BJ (cell line): ENCODE data around the gene UNC45B. TPM values are rescaled to one million over a fixed set of nuclear protein-coding genes. Genes with fewer than 3 reads are reported as not detected.
"Not testable (repeated sequence)": the region's sequence is repeated elsewhere in the genome, so short reads cannot be mapped to it uniquely, and the experiment has no call there.

Source experiments
- CTCF ChIA-PET: fragments of 350-600 bp; formaldehyde crosslinking; extraction: SDS; loops from one replicate; lab custom pipeline; 2021; ENCODE audit warnings: antibody characterized with exemption, inconsistent platforms; lab: Yijun Ruan, JAX
- POLR2A ChIA-PET: fragments of 300-600 bp; sonication (Branson Sonifier 250); formaldehyde crosslinking; extraction: SDS; loops from one replicate; lab custom pipeline; 2021; ENCODE audit warnings: antibody characterized with exemption; lab: Charles Lee
- DNase-seq: peaks from one replicate; pipeline ENCODE4 v3.0.0-alpha.2; 2011; ENCODE audit warnings: low read depth
- H3K27me3 ChIP-seq: 2 replicates; pipeline ENCODE4 v1.6.0; 2011; ENCODE audit warnings: low read length; ENCODE audit not compliant: control insufficient read depth, insufficient read depth
- H3K36me3 ChIP-seq: 2 replicates; pipeline ENCODE4 v1.5.1; 2011; ENCODE audit warnings: low read length; ENCODE audit not compliant: control insufficient read depth, insufficient read depth
- H3K4me3 ChIP-seq: 2 replicates; pipeline ENCODE4 v1.5.1; 2011; ENCODE audit warnings: low read depth, mild to moderate bottlenecking, control low read depth, low read length
- CTCF ChIP-seq: IDR thresholded peaks from 2 replicates; pipeline ENCODE4 v1.5.1; 2011; ENCODE audit warnings: low read depth, mild to moderate bottlenecking, control low read depth, inconsistent platforms, low read length, moderate library complexity; ENCODE audit not compliant: insufficient read depth
- polyA plus RNA-seq: library from polyadenylated mRNA; depleted of rRNA; stranded (reverse); fragments of >200 nt; gene quantifications from 2 replicates; pipeline ENCODE4 v1.2.3, GENCODE V29; 2011

Gene UNC45B
- polyA plus RNA-seq, 1 experiment: not detected

GRCh38 chr17:35229638-35230037, 82.0 kb downstream of the UNC45B start:
- ChIA-PET CTCF (no interaction called here), POLR2A (no interaction called here)
- no peak for DNase-seq
- Histone ChIP-seq H3K4me3 (no peak overlapping the region), H3K27me3 (peaks cover 2% of the 10 kb centered on the region), H3K36me3 (no peaks in the 10 kb centered on the region)
- no peak for TF ChIP-seq CTCF

- DNase-seq, POLR2A ChIA-PET, H3K4me3 ChIP-seq, CTCF ChIA-PET, H3K36me3 ChIP-seq, H3K27me3 ChIP-seq: not testable (repeated sequence)
Measured at GRCh38 chr17:35234315-35234714, 86.7 kb downstream of the UNC45B start.

GRCh38 chr17:35235289-35235688, 87.7 kb downstream of the UNC45B start:
- ChIA-PET POLR2A (no interaction called here), CTCF (interaction anchor here (0.6 to 1.3 kb wide), 2 partner anchors 44 to 111 kb away, joined by 3 read pairs; no protein-coding TSS in a partner anchor)
- Histone ChIP-seq H3K27me3 (peaks cover 2% of the 10 kb centered on the region; the same call in 1 of the 2 replicates), H3K36me3 (no peaks in the 10 kb centered on the region), H3K4me3 (no peak overlapping the region)
- no peak for DNase-seq
- TF ChIP-seq CTCF: no peak

- Histone ChIP-seq H3K36me3 (no peaks in the 10 kb centered on the region), H3K27me3 (peaks cover 2% of the 10 kb centered on the region; the same call in 1 of the 2 replicates), H3K4me3 (no peak overlapping the region)
- POLR2A ChIA-PET: no interaction called here
- DNase-seq: no peak
- no peak for TF ChIP-seq CTCF
- CTCF ChIA-PET: interaction anchor here (1.3 kb wide), 1 partner anchor 45 kb away, joined by 3 read pairs; no protein-coding TSS in a partner anchor
Measured at GRCh38 chr17:35235917-35236316, 88.3 kb downstream of the UNC45B start.

GRCh38 chr17:35236821-35237220, 89.2 kb downstream of the UNC45B start:
- no peak for TF ChIP-seq CTCF
- Histone ChIP-seq H3K27me3 (peaks cover 1% of the 10 kb centered on the region; the same call in 1 of the 2 replicates), H3K4me3 (no peak overlapping the region), H3K36me3 (no peaks in the 10 kb centered on the region)
- DNase-seq: no peak
- CTCF ChIA-PET: interaction anchor here (1.3 kb wide), 1 partner anchor 46 kb away, joined by 3 read pairs; no protein-coding TSS in a partner anchor
- POLR2A ChIA-PET: no interaction called here

- H3K36me3 ChIP-seq: no peaks in the 10 kb centered on the region
- ChIA-PET POLR2A (no interaction called here), CTCF (interaction anchor here (0.9 to 1.4 kb wide), 2 partner anchors 74 to 249 kb away, joined by 3 to 5 read pairs; no protein-coding TSS in a partner anchor)
- TF ChIP-seq CTCF: no peak
- DNase-seq: no peak
- H3K27me3 ChIP-seq: no peaks in the 10 kb centered on the region; the same call in 1 of the 2 replicates
- H3K4me3 ChIP-seq: no peak overlapping the region
Measured at GRCh38 chr17:35238821-35239220, 91.2 kb downstream of the UNC45B start.
